ENCODE results near the gene KLF13. TPM values are rescaled to one million over a fixed set of nuclear protein-coding genes. Genes with fewer than 3 reads are reported as not detected.
A peak's percentile ranks its signal among the peaks of the same experiment; 100 is the strongest.

Gene KLF13
- total RNA-seq, 1 experiment from 2014 or later = 78.6 TPM

DNA sequence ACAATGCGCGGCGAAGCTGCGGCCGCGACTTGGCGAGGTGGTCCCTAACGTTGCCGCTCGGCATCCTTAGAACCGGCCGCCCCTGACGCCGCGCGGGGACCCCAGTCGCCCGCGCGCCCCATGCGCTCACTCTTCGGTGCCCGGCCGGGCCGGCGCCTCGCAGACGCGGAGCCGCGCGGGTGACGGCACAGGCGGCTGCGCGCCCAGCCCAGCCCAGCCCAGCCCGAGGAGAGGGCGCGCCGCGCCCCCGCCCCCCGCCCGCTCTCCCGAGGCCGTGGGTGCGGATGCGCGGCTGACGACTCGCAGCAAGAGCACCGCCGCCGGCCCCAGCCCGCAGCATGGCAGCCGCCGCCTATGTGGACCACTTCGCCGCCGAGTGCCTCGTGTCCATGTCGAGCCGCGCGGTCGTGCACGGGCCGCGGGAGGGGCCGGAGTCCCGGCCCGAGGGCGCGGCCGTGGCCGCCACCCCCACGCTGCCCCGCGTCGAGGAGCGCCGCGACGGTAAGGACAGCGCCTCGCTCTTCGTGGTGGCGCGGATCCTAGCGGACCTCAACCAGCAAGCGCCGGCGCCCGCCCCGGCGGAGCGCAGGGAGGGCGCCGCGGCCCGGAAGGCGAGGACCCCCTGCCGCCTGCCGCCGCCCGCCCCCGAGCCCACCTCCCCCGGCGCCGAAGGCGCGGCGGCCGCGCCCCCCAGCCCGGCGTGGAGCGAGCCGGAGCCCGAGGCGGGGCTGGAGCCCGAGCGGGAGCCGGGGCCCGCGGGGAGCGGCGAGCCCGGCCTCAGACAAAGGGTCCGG, 437 bp downstream of the KLF13 start:
- BruUV-seq (replicated peaks) = no TSS peak
- in situ Hi-C loops (cut with HindIII; ENCODE audit: low pct_unique_long_range_greater_than_20kb, low sequenced_read_pairs) = no loop called here
- POLR2A ChIA-PET = interaction anchor here (0.6 to 0.7 kb wide), 2 partner anchors 18 to 86 kb away, joined by 3 to 4 read pairs; no protein-coding TSS in a partner anchor
- DNase-seq (ENCODE audit: low read depth, low spot score) (no peak), ATAC-seq (peak; percentile 70)
- Histone ChIP-seq H3K36me3 (ENCODE audit: control insufficient read depth, insufficient read depth, low read length) (no peaks in the 10 kb centered on the region), H3K4me1 (ENCODE audit: control insufficient read depth, insufficient read depth, low read length) (peaks cover 19% of the 10 kb centered on the region), H3K9me3 (ENCODE audit: control insufficient read depth, insufficient read depth, low read depth, low read length) (no peaks in the 10 kb centered on the region), H3K27ac (ENCODE audit: low read length) (no peak overlapping the region), H3K27me3 (ENCODE audit: control insufficient read depth, insufficient read depth, low read length) (no peaks in the 10 kb centered on the region), H3K4me3 (ENCODE audit: low read depth in 2 of 2, low read length in 2 of 2) (peak overlapping the region; percentile 56 to 79)
- TF ChIP-seq SIN3A (IDR thresholded peaks at IDR 0.05; ENCODE audit: borderline replicate concordance, insufficient read depth, low read depth, low read length) (peak; percentile 68; the same call in 1 of the 2 replicates), TCF7L2 (IDR thresholded peaks at IDR 0.05; ENCODE audit: low read depth, low read length) (no peak)
- CTCF ChIA-PET = interaction anchor here (0.6 kb wide), 1 partner anchor 81 kb away, joined by 12 read pairs; no protein-coding TSS in a partner anchor
- intact Hi-C loops (cut with micrococcal nuclease; ENCODE audit: unreplicated experiment) = loop anchor here (10.0 kb wide), 1 partner anchor 112 kb away; no protein-coding TSS in a partner anchor

DNA sequence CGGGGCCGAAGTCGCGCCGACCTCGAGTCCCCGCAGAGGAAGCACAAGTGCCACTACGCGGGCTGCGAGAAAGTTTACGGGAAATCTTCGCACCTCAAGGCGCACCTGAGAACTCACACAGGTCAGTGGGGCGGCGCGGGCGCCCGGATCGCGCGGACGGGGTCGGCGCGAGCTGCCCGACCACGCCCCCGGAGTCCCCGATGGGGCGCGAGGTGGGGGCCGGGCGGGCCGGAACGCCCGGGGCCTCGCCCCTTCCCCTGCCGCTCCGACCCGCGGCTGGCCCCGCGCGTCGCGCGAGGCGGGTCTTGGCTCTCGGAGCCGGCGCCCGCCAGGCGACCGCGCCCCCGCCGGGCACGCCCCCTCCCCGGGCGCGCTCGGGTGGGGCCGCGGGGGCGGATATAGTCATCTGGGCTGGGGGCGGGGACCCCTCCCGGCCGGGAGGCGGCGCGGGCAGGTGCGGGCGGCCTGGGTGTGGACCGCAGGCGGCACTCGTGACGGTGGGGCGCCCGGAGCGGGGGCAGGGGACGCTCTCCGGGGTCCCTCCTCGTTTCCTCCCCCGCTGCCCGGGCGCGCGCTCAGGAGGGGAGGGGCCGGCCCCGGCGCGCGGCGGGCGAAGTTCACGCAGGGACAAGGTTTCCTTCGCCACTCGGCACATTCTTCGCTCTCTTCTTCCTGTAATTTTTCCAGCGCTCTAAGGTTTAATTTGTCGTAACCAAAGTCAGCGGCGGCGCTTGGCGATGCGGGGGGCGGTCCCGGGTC, 1.2 kb downstream of the KLF13 start:
- ATAC-seq (peak; percentile 12), DNase-seq (ENCODE audit: low read depth, low spot score) (no peak)
- POLR2A ChIA-PET = no interaction called here
- no peaks in the 10 kb centered on the region for H3K9me3 ChIP-seq (ENCODE audit: control insufficient read depth, insufficient read depth, low read depth, low read length)
- TF ChIP-seq POLR2AphosphoS5 (IDR thresholded peaks at IDR 0.05; ENCODE audit: low read depth, low read length) = no peak
- TF ChIP-seq, protein P1, sequence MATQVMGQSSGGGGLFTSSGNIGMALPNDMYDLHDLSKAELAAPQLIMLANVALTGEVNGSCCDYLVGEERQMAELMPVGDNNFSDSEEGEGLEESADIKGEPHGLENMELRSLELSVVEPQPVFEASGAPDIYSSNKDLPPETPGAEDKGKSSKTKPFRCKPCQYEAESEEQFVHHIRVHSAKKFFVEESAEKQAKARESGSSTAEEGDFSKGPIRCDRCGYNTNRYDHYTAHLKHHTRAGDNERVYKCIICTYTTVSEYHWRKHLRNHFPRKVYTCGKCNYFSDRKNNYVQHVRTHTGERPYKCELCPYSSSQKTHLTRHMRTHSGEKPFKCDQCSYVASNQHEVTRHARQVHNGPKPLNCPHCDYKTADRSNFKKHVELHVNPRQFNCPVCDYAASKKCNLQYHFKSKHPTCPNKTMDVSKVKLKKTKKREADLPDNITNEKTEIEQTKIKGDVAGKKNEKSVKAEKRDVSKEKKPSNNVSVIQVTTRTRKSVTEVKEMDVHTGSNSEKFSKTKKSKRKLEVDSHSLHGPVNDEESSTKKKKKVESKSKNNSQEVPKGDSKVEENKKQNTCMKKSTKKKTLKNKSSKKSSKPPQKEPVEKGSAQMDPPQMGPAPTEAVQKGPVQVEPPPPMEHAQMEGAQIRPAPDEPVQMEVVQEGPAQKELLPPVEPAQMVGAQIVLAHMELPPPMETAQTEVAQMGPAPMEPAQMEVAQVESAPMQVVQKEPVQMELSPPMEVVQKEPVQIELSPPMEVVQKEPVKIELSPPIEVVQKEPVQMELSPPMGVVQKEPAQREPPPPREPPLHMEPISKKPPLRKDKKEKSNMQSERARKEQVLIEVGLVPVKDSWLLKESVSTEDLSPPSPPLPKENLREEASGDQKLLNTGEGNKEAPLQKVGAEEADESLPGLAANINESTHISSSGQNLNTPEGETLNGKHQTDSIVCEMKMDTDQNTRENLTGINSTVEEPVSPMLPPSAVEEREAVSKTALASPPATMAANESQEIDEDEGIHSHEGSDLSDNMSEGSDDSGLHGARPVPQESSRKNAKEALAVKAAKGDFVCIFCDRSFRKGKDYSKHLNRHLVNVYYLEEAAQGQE (IDR thresholded peaks at IDR 0.05; ENCODE audit: insufficient read depth in 1 of 2, low read depth in 2 of 2, low read length in 1 of 2) = no peak
- TF ChIP-seq SIN3A (IDR thresholded peaks at IDR 0.05; ENCODE audit: borderline replicate concordance, insufficient read depth, low read depth, low read length) = no peak
- no peak for TF ChIP-seq TCF7L2 (IDR thresholded peaks at IDR 0.05; ENCODE audit: low read depth, low read length)
- TF ChIP-seq, protein P2, sequence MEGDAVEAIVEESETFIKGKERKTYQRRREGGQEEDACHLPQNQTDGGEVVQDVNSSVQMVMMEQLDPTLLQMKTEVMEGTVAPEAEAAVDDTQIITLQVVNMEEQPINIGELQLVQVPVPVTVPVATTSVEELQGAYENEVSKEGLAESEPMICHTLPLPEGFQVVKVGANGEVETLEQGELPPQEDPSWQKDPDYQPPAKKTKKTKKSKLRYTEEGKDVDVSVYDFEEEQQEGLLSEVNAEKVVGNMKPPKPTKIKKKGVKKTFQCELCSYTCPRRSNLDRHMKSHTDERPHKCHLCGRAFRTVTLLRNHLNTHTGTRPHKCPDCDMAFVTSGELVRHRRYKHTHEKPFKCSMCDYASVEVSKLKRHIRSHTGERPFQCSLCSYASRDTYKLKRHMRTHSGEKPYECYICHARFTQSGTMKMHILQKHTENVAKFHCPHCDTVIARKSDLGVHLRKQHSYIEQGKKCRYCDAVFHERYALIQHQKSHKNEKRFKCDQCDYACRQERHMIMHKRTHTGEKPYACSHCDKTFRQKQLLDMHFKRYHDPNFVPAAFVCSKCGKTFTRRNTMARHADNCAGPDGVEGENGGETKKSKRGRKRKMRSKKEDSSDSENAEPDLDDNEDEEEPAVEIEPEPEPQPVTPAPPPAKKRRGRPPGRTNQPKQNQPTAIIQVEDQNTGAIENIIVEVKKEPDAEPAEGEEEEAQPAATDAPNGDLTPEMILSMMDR (IDR thresholded peaks at IDR 0.05) = no peak
- intact Hi-C loops (cut with micrococcal nuclease; ENCODE audit: unreplicated experiment) (loop anchor here (10.0 kb wide), 1 partner anchor 113 kb away; no protein-coding TSS in a partner anchor), in situ Hi-C loops (cut with HindIII; ENCODE audit: low pct_unique_long_range_greater_than_20kb, low sequenced_read_pairs) (no loop called here)
- H3K36me3 ChIP-seq (ENCODE audit: control insufficient read depth, insufficient read depth, low read length) = no peaks in the 10 kb centered on the region
- peak overlapping the region; percentile 70; the same call in 1 of the 2 replicates for H3K27ac ChIP-seq (ENCODE audit: low read length)
- CTCF ChIA-PET = no interaction called here
- H3K4me1 ChIP-seq (ENCODE audit: control insufficient read depth, insufficient read depth, low read length) = peaks cover 22% of the 10 kb centered on the region
- BruUV-seq (replicated peaks) = no TSS peak
- no peaks in the 10 kb centered on the region for H3K27me3 ChIP-seq (ENCODE audit: control insufficient read depth, insufficient read depth, low read length)
- peak overlapping the region; percentile 77 to 79 for H3K4me3 ChIP-seq (ENCODE audit: low read depth in 2 of 2, low read length in 2 of 2)
